Esophagus (tissue), 2 donors: ENCODE data around the gene TENT4B. TPM values are rescaled to one million over a fixed set of nuclear protein-coding genes. Genes with fewer than 3 reads are reported as not detected.

Experiments
- H3K27ac ChIP-seq, 2 donors: one replicate each; pipeline ENCODE4 v1.5.1; 2013; ENCODE audit warnings: low read depth in 2 of 2, mild to moderate bottlenecking in 2 of 2, inconsistent platforms in 1 of 2, low read length in 1 of 2, moderate library complexity in 1 of 2
- H3K27me3 ChIP-seq, 2 donors: one replicate each; pipeline ENCODE4 v1.6.1; 2013; ENCODE audit warnings: low read length in 2 of 2, control low read depth in 1 of 2, mild to moderate bottlenecking in 1 of 2; ENCODE audit not compliant: insufficient read depth in 2 of 2, control insufficient read depth in 1 of 2
- H3K36me3 ChIP-seq, 2 donors: one replicate each; pipeline ENCODE4 v1.6.1; 2013; ENCODE audit warnings: low read length in 1 of 2; ENCODE audit not compliant: control insufficient read depth in 2 of 2, insufficient read depth in 2 of 2
- H3K4me1 ChIP-seq, 2 donors: one replicate each; pipeline ENCODE4 v1.6.1; 2013; ENCODE audit warnings: low read length in 1 of 2; ENCODE audit not compliant: control insufficient read depth in 2 of 2, insufficient read depth in 2 of 2
- H3K4me3 ChIP-seq, 2 donors: one replicate each; pipeline ENCODE4 v1.5.1; 2013; ENCODE audit warnings: low read length in 2 of 2, mild to moderate bottlenecking in 2 of 2, low read depth in 1 of 2, moderate library complexity in 1 of 2
- H3K9me3 ChIP-seq, 2 donors: one replicate each; pipeline ENCODE4 v1.6.1; 2013; ENCODE audit warnings: mild to moderate bottlenecking in 2 of 2, low read depth in 1 of 2, low read length in 1 of 2, moderate library complexity in 1 of 2; ENCODE audit not compliant: control insufficient read depth in 2 of 2, insufficient read depth in 1 of 2
- WGBS, 2 donors: extraction: QIAGEN DNeasy Blood & Tissue Kit; methylation state at CpG; one replicate each; pipeline ENCODE4 v1.1.7; 2013; 5-methylcytosine and 5-hydroxymethylcytosine counted together
- polyA plus RNA-seq, 2 donors: library from polyadenylated mRNA; stranded (reverse); fragments of 200-250 nt; gene quantifications; one replicate each; pipeline ENCODE4 v1.2.3, GENCODE V29; 2013
- donor health status: healthy with polysubstance abuse.
- donor health status: Bipolar disorder and iron deficiency.

TENT4B gene
- polyA plus RNA-seq, 2 donors: 2.6 to 3.0 TPM

DNA sequence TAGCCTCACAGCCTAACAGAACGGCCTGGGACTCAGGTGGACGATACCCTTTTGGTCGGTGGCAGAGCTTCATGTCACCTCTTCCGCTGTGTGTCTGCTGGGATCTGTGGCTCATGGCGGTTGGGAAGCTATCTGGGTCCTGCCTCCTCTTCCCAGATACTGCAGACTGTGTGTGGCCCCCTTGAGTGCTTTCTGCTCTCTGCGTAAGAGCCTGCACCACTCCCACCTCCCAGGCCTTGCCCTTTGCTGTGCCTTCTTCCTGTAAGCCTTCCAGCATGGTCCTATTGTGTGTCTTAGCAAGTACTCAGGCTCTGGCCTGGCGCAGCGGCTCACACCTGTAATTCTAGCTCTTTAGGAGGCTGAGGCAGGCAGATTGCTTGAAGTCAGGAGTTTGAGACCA, 95.7 kb downstream of the TENT4B start:
- H3K27me3 ChIP-seq: no peaks in the 10 kb centered on the region
- peaks cover 0 to 16% of the 10 kb centered on the region in 2 donors for H3K4me1 ChIP-seq
- H3K9me3 ChIP-seq: no peaks in the 10 kb centered on the region
- H3K27ac ChIP-seq: no peak overlapping the region
- H3K36me3 ChIP-seq: no peaks in the 10 kb centered on the region
- WGBS, 2 donors: 91 to 96% methylated on average over 8 of the region's 8 CpGs
- no peak overlapping the region for H3K4me3 ChIP-seq

GRCh38 chr16:50251375-50252081, 98.4 kb downstream of the TENT4B start:
- H3K27me3 ChIP-seq: no peaks in the 10 kb centered on the region
- H3K4me3 ChIP-seq: no peak overlapping the region
- 79% methylated on average over 15 of the region's 15 CpGs for WGBS, 2 donors
- no peaks in the 10 kb centered on the region for H3K9me3 ChIP-seq
- H3K4me1 ChIP-seq: peaks cover 0 to 6% of the 10 kb centered on the region in 2 donors
- no peak overlapping the region for H3K27ac ChIP-seq
- no peaks in the 10 kb centered on the region for H3K36me3 ChIP-seq

- H3K27me3 ChIP-seq: no peaks in the 10 kb centered on the region
- peaks cover 0 to 5% of the 10 kb centered on the region in 2 donors for H3K4me1 ChIP-seq
- no peak overlapping the region for H3K4me3 ChIP-seq
- no peaks in the 10 kb centered on the region for H3K9me3 ChIP-seq
- no peaks in the 10 kb centered on the region for H3K36me3 ChIP-seq
- H3K27ac ChIP-seq: no peak overlapping the region
- WGBS, 2 donors: 76 to 86% methylated on average over 9 of the region's 9 CpGs
Observed at GRCh38 chr16:50252082-50252611, 99.0 kb downstream of the TENT4B start.

GRCh38 chr16:50252874-50253513, 99.9 kb downstream of the TENT4B start:
- no peaks in the 10 kb centered on the region for H3K9me3 ChIP-seq
- peaks cover 0 to 5% of the 10 kb centered on the region in 2 donors for H3K4me1 ChIP-seq
- no peak overlapping the region for H3K4me3 ChIP-seq
- no peaks in the 10 kb centered on the region for H3K36me3 ChIP-seq
- no peaks in the 10 kb centered on the region for H3K27me3 ChIP-seq
- no peak overlapping the region for H3K27ac ChIP-seq
- 82 to 83% methylated on average over 12 of the region's 12 CpGs for WGBS, 2 donors

- no peak overlapping the region for H3K4me3 ChIP-seq
- H3K27me3 ChIP-seq: no peaks in the 10 kb centered on the region
- no peaks in the 10 kb centered on the region for H3K36me3 ChIP-seq
- peaks cover 0 to 5% of the 10 kb centered on the region in 2 donors for H3K4me1 ChIP-seq
- H3K27ac ChIP-seq: no peak overlapping the region
- H3K9me3 ChIP-seq: no peaks in the 10 kb centered on the region
- WGBS, 2 donors: 85 to 88% methylated on average over 8 of the region's 8 CpGs
Observed at GRCh38 chr16:50253514-50253910, 100.4 kb downstream of the TENT4B start.

DNA sequence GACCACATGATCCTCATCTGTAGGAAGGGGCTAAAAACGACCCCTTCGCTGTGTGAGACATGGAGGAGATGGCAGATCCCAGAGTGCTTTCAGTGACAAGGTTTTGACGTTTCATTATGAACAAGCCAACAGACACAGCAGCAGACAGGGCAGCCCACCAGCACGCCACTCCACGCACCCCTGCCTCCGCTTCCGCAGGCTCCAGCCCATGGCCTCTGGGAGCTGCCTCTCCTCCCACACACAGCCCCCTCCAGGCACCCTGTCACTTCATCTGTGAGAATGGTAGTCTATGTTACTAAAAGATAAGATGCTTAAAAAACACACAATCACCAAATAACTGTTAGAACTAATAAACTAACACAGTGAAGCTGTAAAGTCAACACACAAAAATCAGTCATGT, 101.0 kb downstream of the TENT4B start:
- Histone ChIP-seq H3K4me1 (peaks cover 0 to 5% of the 10 kb centered on the region in 2 donors), H3K27me3 (no peaks in the 10 kb centered on the region), H3K27ac (no peak overlapping the region), H3K36me3 (no peaks in the 10 kb centered on the region), H3K4me3 (no peak overlapping the region), H3K9me3 (no peaks in the 10 kb centered on the region)
- 82 to 88% methylated on average over 7 of the region's 7 CpGs for WGBS, 2 donors

GRCh38 chr16:50255538-50255937, 102.4 kb downstream of the TENT4B start:
- Histone ChIP-seq H3K4me1 (peaks cover 0 to 9% of the 10 kb centered on the region in 2 donors), H3K9me3 (no peaks in the 10 kb centered on the region), H3K4me3 (no peak overlapping the region), H3K36me3 (no peaks in the 10 kb centered on the region), H3K27ac (no peak overlapping the region), H3K27me3 (no peaks in the 10 kb centered on the region)
- WGBS, 2 donors: 84 to 88% methylated on average over 2 of the region's 2 CpGs

DNA sequence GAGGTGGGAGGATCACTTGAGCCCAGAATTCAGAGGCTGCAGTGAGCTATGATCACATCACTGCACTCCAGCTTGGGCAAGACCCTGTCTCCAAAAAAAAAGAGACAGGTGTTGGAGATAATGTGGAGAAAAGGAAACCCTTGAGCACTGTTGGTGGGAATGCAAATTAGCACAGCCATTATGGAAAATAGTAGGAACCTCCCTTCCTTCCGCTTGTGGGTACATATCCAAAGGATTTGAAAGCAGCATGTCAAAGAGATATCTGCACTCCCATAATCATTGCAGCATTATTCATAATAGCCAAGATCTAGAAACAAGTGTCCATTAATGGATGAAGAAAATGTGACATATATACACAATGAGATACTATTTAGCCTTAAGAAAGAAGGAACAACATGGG, 103.5 kb downstream of the TENT4B start:
- H3K27me3 ChIP-seq: no peaks in the 10 kb centered on the region
- H3K9me3 ChIP-seq: no peaks in the 10 kb centered on the region
- H3K4me1 ChIP-seq: peaks cover 0 to 9% of the 10 kb centered on the region in 2 donors
- peaks cover 0 to 2% of the 10 kb centered on the region in 2 donors for H3K36me3 ChIP-seq
- H3K27ac ChIP-seq: no peak overlapping the region
- 62 to 67% methylated on average over 1 of the region's 1 CpG for WGBS, 2 donors
- H3K4me3 ChIP-seq: no peak overlapping the region

GRCh38 chr16:50257876-50258275, 104.8 kb downstream of the TENT4B start:
- Histone ChIP-seq H3K27me3 (no peaks in the 10 kb centered on the region), H3K27ac (no peak overlapping the region), H3K9me3 (no peaks in the 10 kb centered on the region), H3K4me3 (no peak overlapping the region), H3K36me3 (peaks cover 0 to 2% of the 10 kb centered on the region in 2 donors), H3K4me1 (peaks cover 0 to 4% of the 10 kb centered on the region in 2 donors)
- 91 to 92% methylated on average over 9 of the region's 9 CpGs for WGBS, 2 donors
